GM12864 (cell line): ENCODE results near the gene RASL11A.
"Not testable (repeated sequence)": the region's sequence is repeated elsewhere in the genome, so short reads cannot be mapped to it uniquely, and the experiment has no call there.

ENCODE experiments used
- DNase-seq: peaks from one replicate; pipeline ENCODE4 v3.0.0-alpha.2; 2011; ENCODE audit warnings: low read depth
- H3K4me3 ChIP-seq: 2 replicates; pipeline ENCODE4 v1.5.1; 2011; ENCODE audit warnings: mild to moderate bottlenecking, low read depth, low read length, control low read depth
- CTCF ChIP-seq: IDR thresholded peaks from 2 replicates; pipeline ENCODE4 v1.5.1; 2011; ENCODE audit warnings: low read depth, mild to moderate bottlenecking, moderate library complexity, low read length, control low read depth, inconsistent platforms; ENCODE audit errors: missing control alignments

The RASL11A gene

GRCh38 chr13:27296496-27296895 lies 25.9 kb downstream of the RASL11A start:
- no peak for TF ChIP-seq CTCF
- DNase-seq = no peak
- no peak overlapping the region for H3K4me3 ChIP-seq

GRCh38 chr13:27298849-27299248 lies 28.2 kb downstream of the RASL11A start:
- no peak overlapping the region for H3K4me3 ChIP-seq
- DNase-seq = no peak
- TF ChIP-seq CTCF = no peak

- H3K4me3 ChIP-seq, DNase-seq: not testable (repeated sequence)
Measured at GRCh38 chr13:27300406-27300805, 29.8 kb downstream of the RASL11A start.

GRCh38 chr13:27300941-27301586 lies 30.4 kb downstream of the RASL11A start:
- H3K4me3 ChIP-seq = no peak overlapping the region
- no peak for TF ChIP-seq CTCF
- no peak for DNase-seq

- no peak for DNase-seq
- TF ChIP-seq CTCF = no peak
- H3K4me3 ChIP-seq = no peak overlapping the region
Measured at GRCh38 chr13:27302643-27303262, 32.1 kb downstream of the RASL11A start.

GRCh38 chr13:27304099-27304498 lies 33.5 kb downstream of the RASL11A start:
- DNase-seq = no peak
- no peak overlapping the region for H3K4me3 ChIP-seq
- no peak for TF ChIP-seq CTCF

- DNase-seq = no peak
- H3K4me3 ChIP-seq = no peak overlapping the region
- TF ChIP-seq CTCF = no peak
Measured at GRCh38 chr13:27304611-27305010, 34.0 kb downstream of the RASL11A start.
